IPS-NIHi7 (cell line): ENCODE results near the gene TRNP1.

Experiments used
- DNase-seq: peaks from one replicate; pipeline ENCODE4 v3.0.0; 2012; ENCODE audit warnings: mixed read lengths; ENCODE audit errors: extremely low spot score

The TRNP1 gene

GRCh38 chr1:27001570-27002360 is 8.3 kb downstream of the TRNP1 start:
- no peak for DNase-seq

- DNase-seq = no peak
Observed at GRCh38 chr1:27003745-27004470, 10.4 kb downstream of the TRNP1 start.

GRCh38 chr1:27004471-27005165 is 11.1 kb downstream of the TRNP1 start:
- no peak for DNase-seq

GRCh38 chr1:27005166-27005530 is 11.7 kb downstream of the TRNP1 start:
- DNase-seq = no peak

GRCh38 chr1:27005648-27006496 is 12.4 kb downstream of the TRNP1 start:
- no peak for DNase-seq

GRCh38 chr1:27006683-27007082 is 13.2 kb downstream of the TRNP1 start:
- DNase-seq = no peak

GRCh38 chr1:27007909-27008582 is 14.6 kb downstream of the TRNP1 start:
- DNase-seq = no peak

- no peak for DNase-seq
Observed at GRCh38 chr1:27009601-27010197, 16.2 kb downstream of the TRNP1 start.

GRCh38 chr1:27010226-27010994 is 16.9 kb downstream of the TRNP1 start:
- DNase-seq = no peak

GRCh38 chr1:27011058-27011764 is 17.7 kb downstream of the TRNP1 start:
- DNase-seq = peak; percentile 85

- DNase-seq = no peak
Observed at GRCh38 chr1:27011976-27012563, 18.6 kb downstream of the TRNP1 start.

- no peak for DNase-seq
Observed at GRCh38 chr1:27015260-27015659, 21.8 kb downstream of the TRNP1 start.

GRCh38 chr1:27016376-27016775 is 22.9 kb downstream of the TRNP1 start:
- DNase-seq = no peak

- DNase-seq = no peak
Observed at GRCh38 chr1:27017207-27017606, 23.7 kb downstream of the TRNP1 start.

GRCh38 chr1:27018316-27018715 is 24.8 kb downstream of the TRNP1 start:
- DNase-seq = no peak

- DNase-seq = no peak
Observed at GRCh38 chr1:27021354-27022031, 28.0 kb downstream of the TRNP1 start.

GRCh38 chr1:27025718-27026117 is 32.2 kb downstream of the TRNP1 start:
- no peak for DNase-seq
